K562 (cell line): Measurements from ENCODE around the gene LGI4. TPM values are rescaled to one million over a fixed set of nuclear protein-coding genes. Genes with fewer than 3 reads are reported as not detected.

Experiments used
- ATAC-seq: fragments of 200-7000 bp; cut with Tn5 transposase; 3 replicates; pipeline ENCODE4 v1.9.1; 2020; ENCODE audit warnings: moderate library complexity
- BruUV-seq: library from RNA; stranded (reverse); fragments of 400-500 nt; replicated peaks from 2 replicates; lab custom pipeline; 2021; lab: Mats Ljungman, UMichigan
- CTCF ChIA-PET: fragments of 300-600 bp; formaldehyde crosslinking; extraction: SDS; loops from one replicate; lab custom pipeline; 2021; ENCODE audit warnings: low intra/inter-chr PET ratio; lab: Yijun Ruan, JAX
- POLR2A ChIA-PET: fragments of 300-600, 350-650 bp; sonication (Branson Sonifier 250); formaldehyde crosslinking; extraction: SDS; loops from one replicate; lab custom pipeline; 2021; ENCODE audit warnings: antibody characterized with exemption, inconsistent platforms; lab: Yijun Ruan, JAX
- DNase-seq, 4 experiments: peaks; one replicate each; pipeline versions ENCODE4 v3.0.0 to v3.0.0-alpha.2; 2011 to 2018; ENCODE audit warnings: low spot score in 3 of 4, mixed read lengths in 3 of 4; ENCODE audit errors: extremely low read depth in 1 of 4
- FAIRE-seq: peaks from 2 replicates; lab custom pipeline; 2011; peaks lifted over from hg19 to GRCh38; lab: Jason Lieb, UNC
- H2AFZ ChIP-seq: 2 replicates; pipeline ENCODE4 v1.6.0; 2011; ENCODE audit warnings: low read depth, low read length, control low read depth, inconsistent platforms
- H3K27ac ChIP-seq: fragments of 200-600 bp; 3 replicates; pipeline ENCODE4 v1.8.0; 2011; ENCODE audit warnings: low read depth, mild to moderate bottlenecking, control low read depth, inconsistent platforms, low read length, moderate library complexity, mixed read lengths; ENCODE audit errors: extremely low read depth
- H3K27me3 ChIP-seq, 2 experiments: fragments of 300-600 bp in 1 of 2; 2 replicates in 1 of 2; 3 replicates in 1 of 2; pipeline versions ENCODE4 v1.6.0 to v1.8.0; 2011; ENCODE audit warnings: inconsistent platforms in 2 of 2, low read length in 2 of 2, mild to moderate bottlenecking in 1 of 2, mixed read lengths in 1 of 2, moderate library complexity in 1 of 2; ENCODE audit not compliant: control insufficient read depth in 2 of 2, insufficient read depth in 2 of 2
- H3K36me3 ChIP-seq: fragments of 300-600 bp; 3 replicates; pipeline ENCODE4 v1.8.0; 2011; ENCODE audit warnings: mild to moderate bottlenecking, low read length, inconsistent platforms; ENCODE audit not compliant: control insufficient read depth, insufficient read depth
- H3K4me1 ChIP-seq, 2 experiments: fragments of 200-600 bp in 1 of 2; replicated peaks in 1 of 2; 2 replicates in 1 of 2; 3 replicates in 1 of 2; pipeline versions ENCODE4 v1.5.1 to v1.8.0; 2011; ENCODE audit warnings: inconsistent platforms in 2 of 2, low read length in 2 of 2, mild to moderate bottlenecking in 1 of 2, mixed read lengths in 1 of 2, moderate library complexity in 1 of 2; ENCODE audit not compliant: control insufficient read depth in 2 of 2, insufficient read depth in 2 of 2
- H3K4me2 ChIP-seq: 2 replicates; pipeline ENCODE4 v1.6.1; 2011; ENCODE audit warnings: low read length, control low read depth, inconsistent platforms, mixed read lengths; ENCODE audit not compliant: insufficient read depth
- H3K4me3 ChIP-seq: fragments of 200-600 bp; sonication (generic), shearing (Covaris generic); 2 replicates; pipeline ENCODE4 v1.5.1; 2016; ENCODE audit warnings: control low read depth, inconsistent platforms
- H3K79me2 ChIP-seq: fragments of 200-600 bp; 3 replicates; pipeline ENCODE4 v1.8.0; 2011; ENCODE audit warnings: low read length, inconsistent platforms; ENCODE audit not compliant: control insufficient read depth, insufficient read depth
- H3K9ac ChIP-seq, 2 experiments: 2 replicates each; pipeline versions ENCODE4 v1.6.0 to v1.6.1; 2011; ENCODE audit warnings: low read depth in 2 of 2, low read length in 2 of 2, control low read depth in 1 of 2, inconsistent platforms in 1 of 2, mild to moderate bottlenecking in 1 of 2, mixed read lengths in 1 of 2; ENCODE audit not compliant: insufficient read depth in 1 of 2
- H3K9me1 ChIP-seq: one replicate; pipeline ENCODE4 v1.6.0; 2011; ENCODE audit warnings: inconsistent platforms, mild to moderate bottlenecking, low read length, moderate library complexity; ENCODE audit not compliant: control insufficient read depth, insufficient read depth
- H3K9me3 ChIP-seq: replicated peaks from 2 replicates; pipeline ENCODE4 v1.5.1; 2011; ENCODE audit warnings: low read depth, low read length, inconsistent platforms; ENCODE audit not compliant: control insufficient read depth, insufficient read depth
- H4K20me1 ChIP-seq: replicated peaks from 2 replicates; pipeline ENCODE4 v1.6.1; 2011; ENCODE audit warnings: low read length, inconsistent platforms, mixed read lengths; ENCODE audit not compliant: control insufficient read depth, insufficient read depth
- BDP1 ChIP-seq: IDR thresholded peaks from 3 replicates; pipeline ENCODE4 v1.6.1; 2011; ENCODE audit not compliant: insufficient read length, insufficient read depth
- CHD2 ChIP-seq: IDR thresholded peaks from 2 replicates; pipeline ENCODE4 v1.6.1; 2011; ENCODE audit warnings: low read depth, low read length
- DPF2 ChIP-seq: fragments of 450-650 bp; IDR thresholded peaks from 2 replicates; pipeline ENCODE4 v1.6.1; 2016
- HNRNPK ChIP-seq: fragments of 200-400 bp; formaldehyde crosslinking; IDR thresholded peaks from one replicate; pipeline ENCODE4 v1.6.1; 2018; ENCODE audit warnings: mild to moderate bottlenecking, low read depth, low read length; ENCODE audit not compliant: poor library complexity, severe bottlenecking
- MYC ChIP-seq, 2 experiments: fragments of 250-450 bp in 1 of 2; sonication (Bioruptor Pico) in 1 of 2; IDR thresholded peaks; 2 replicates each; pipeline versions ENCODE4 v1.5.1 to v1.6.1; 2012 to 2021; ENCODE audit warnings: low read depth in 2 of 2, borderline replicate concordance in 1 of 2, improper control_type of control experiment in 1 of 2, low read length in 1 of 2, mild to moderate bottlenecking in 1 of 2, moderate library complexity in 1 of 2
- NBN ChIP-seq: fragments of 450-650 bp; IDR thresholded peaks from 2 replicates; pipeline ENCODE4 v1.6.1; 2016; ENCODE audit warnings: low read depth, mild to moderate bottlenecking
- TAF1 ChIP-seq: IDR thresholded peaks from 2 replicates; pipeline ENCODE4 v1.6.1; 2011; ENCODE audit warnings: mild to moderate bottlenecking, low read length, moderate library complexity; ENCODE audit not compliant: insufficient read depth, control insufficient read depth, severe bottlenecking; ENCODE audit errors: extremely low read depth
- ZBTB7A ChIP-seq: IDR thresholded peaks from 2 replicates; pipeline ENCODE4 v1.6.1; 2011; ENCODE audit warnings: low read depth, mild to moderate bottlenecking, low read length, moderate library complexity, borderline replicate concordance; ENCODE audit not compliant: control insufficient read depth
- ZNF398 ChIP-seq: fragments of 250-450 bp; sonication (Bioruptor Pico); IDR thresholded peaks from 2 replicates; pipeline ENCODE4 v1.8.0; 2021; ENCODE audit warnings: moderate library complexity, mild to moderate bottlenecking, inconsistent platforms
- WGBS: fragments of 100-300 bp; shearing (Covaris generic); methylation state at CpG from one replicate; pipeline ENCODE4 v1.1.6; 2016; ENCODE audit warnings: low coverage, mixed read lengths; ENCODE audit not compliant: insufficient coverage; ENCODE audit errors: missing lambda C conversion rate; 5-methylcytosine and 5-hydroxymethylcytosine counted together
- in situ Hi-C: fragments of 300-500 bp; cut with MboI; formaldehyde crosslinking; loops from 4 replicates; pipeline ENCODE4 v1.15.0; 2018; ENCODE audit warnings: inconsistent platforms, mixed read lengths
- intact Hi-C: fragments of 100-400 bp; cut with micrococcal nuclease; formaldehyde crosslinking; loops from 2 replicates; pipeline ENCODE4 v1.14.2; 2022
- polyA plus RNA-seq, 8 experiments: library from polyadenylated mRNA; depleted of rRNA in 4 of 8; stranded (reverse) in 5 of 8; unstranded in 3 of 8; fragments of >200 nt; fragmentation: Nextera tagmentation in 2 of 8; fragmentation: Illumina TruSeq in 1 of 8; extraction: Ambion mirVana in 2 of 8; extraction: Trizol in 1 of 8; gene quantifications; 2 replicates each; pipeline versions ENCODE4 v1.2.1 to v1.2.3, GENCODE V29; 2011 to 2014; ENCODE audit warnings: inconsistent platforms in 1 of 8, missing spikeins in 1 of 8
- total RNA-seq, 7 experiments: library from RNA; depleted of rRNA in 6 of 7; stranded (reverse); fragments of >200 nt in 6 of 7; fragmentation: Illumina TruSeq in 2 of 7; extraction: Trizol in 2 of 7; gene quantifications; 2 replicates each; pipeline versions ENCODE4 v1.2.1 to v1.2.3, GENCODE V29; 2011 to 2021; ENCODE audit warnings: low replicate concordance in 1 of 7

The LGI4 gene
- total and polyA plus RNA-seq, 9 of the 15 experiments (the other 6 are each of a cell fraction or from before 2014, with no cell fraction given) = 0.14 to 0.30 (median 0.24) TPM; not detected in 4

DNA sequence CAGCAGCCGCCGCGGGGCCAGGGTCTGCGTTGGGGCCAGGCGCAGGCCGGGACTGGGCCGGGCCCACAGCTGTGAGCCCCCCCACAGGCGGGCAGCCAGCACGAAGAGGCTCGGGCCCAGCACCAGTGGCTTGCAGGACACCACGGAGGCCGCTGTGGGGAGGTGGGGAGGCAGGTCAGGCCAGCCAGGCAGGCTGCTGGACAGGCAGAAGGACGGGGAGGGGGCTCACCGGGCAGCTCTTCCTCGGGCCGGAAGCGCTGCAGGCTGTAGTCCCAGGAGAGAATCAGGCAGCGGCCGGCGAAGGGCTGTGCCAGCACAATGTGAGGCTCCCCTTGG, 8.3 kb downstream of the LGI4 start:
- H3K36me3 ChIP-seq = no peaks in the 10 kb centered on the region
- TF ChIP-seq NBN (no peak), ZBTB7A (0 out of 2 replicates have a peak, but pooled peaks have one; percentile 35)
- WGBS = 29% methylated on average over 5 of the region's 20 CpGs
- no TSS peak for BruUV-seq
- no peak overlapping the region for H3K4me3 ChIP-seq
- no peaks in the 10 kb centered on the region for H4K20me1 ChIP-seq
- in situ Hi-C loops = loop anchor here (5.0 kb wide), 1 partner anchor 59 kb away; no protein-coding TSS in a partner anchor
- H3K9me1 ChIP-seq = no peaks in the 10 kb centered on the region
- no peak for ATAC-seq
- ChIA-PET CTCF (no interaction called here), POLR2A (interaction anchor here (0.5 to 0.6 kb wide), 4 partner anchors 56 to 799 kb away, joined by 3 read pairs; no protein-coding TSS in a partner anchor)
- intact Hi-C loops = no loop called here
- H3K27ac ChIP-seq = no peak overlapping the region
- no peak for FAIRE-seq
- H3K79me2 ChIP-seq = no peaks in the 10 kb centered on the region
- H2AFZ ChIP-seq = no peak overlapping the region
- H3K9me3 ChIP-seq = no peaks in the 10 kb centered on the region
- peaks cover 8 to 39% of the 10 kb centered on the region in 2 experiments; a peak in 4 of 5 replicates for H3K4me1 ChIP-seq
- H3K9ac ChIP-seq = 0 out of 4 replicates have a peak overlapping the region, but pooled peaks of 1 of the 2 experiments have one; percentile 28
- DNase-seq = no peak
- H3K27me3 ChIP-seq = peaks cover 2 to 17% of the 10 kb centered on the region in 2 experiments; a peak in 2 of 5 replicates
- H3K4me2 ChIP-seq = no peak overlapping the region

- H3K4me1 ChIP-seq = peaks cover 8 to 34% of the 10 kb centered on the region in 2 experiments; a peak in 4 of 5 replicates
- FAIRE-seq = no peak
- H3K27ac ChIP-seq = no peak overlapping the region
- H3K27me3 ChIP-seq = peaks cover 2 to 11% of the 10 kb centered on the region in 2 experiments; a peak in 2 of 5 replicates
- no peak overlapping the region for H3K4me2 ChIP-seq
- 72% methylated on average over 22 of the region's 35 CpGs for WGBS
- no peaks in the 10 kb centered on the region for H3K36me3 ChIP-seq
- no peak overlapping the region for H2AFZ ChIP-seq
- no peaks in the 10 kb centered on the region for H3K9me1 ChIP-seq
- no peak overlapping the region for H3K4me3 ChIP-seq
- POLR2A ChIA-PET = interaction anchor here (0.6 kb wide), 1 partner anchor 188 kb away, joined by 3 read pairs; no protein-coding TSS in a partner anchor
- no peaks in the 10 kb centered on the region for H3K79me2 ChIP-seq
- intact Hi-C loops (no loop called here), in situ Hi-C loops (loop anchor here (5.0 kb wide), 1 partner anchor 59 kb away; no protein-coding TSS in a partner anchor)
- H4K20me1 ChIP-seq = no peaks in the 10 kb centered on the region
- CTCF ChIA-PET = no interaction called here
- no peak for ATAC-seq
- no TSS peak for BruUV-seq
- H3K9ac ChIP-seq = peak overlapping the region in 1 of 2 experiments; percentile 13; a peak in 2 of 4 replicates
- no peaks in the 10 kb centered on the region for H3K9me3 ChIP-seq
- no peak for DNase-seq
- TF ChIP-seq ZNF398 (no peak), HNRNPK (no peak), TAF1 (no peak), DPF2 (no peak), ZBTB7A (no peak), BDP1 (no peak), CHD2 (no peak), MYC (IDR thresholded peaks at IDR 0.05; ENCODE audit: low read depth, low read length) (no peak), MYC (CRISPR knock-in tag; IDR thresholded peaks at IDR 0.05; ENCODE audit: borderline replicate concordance, low read depth) (no peak)
These were observed 8.9 kb downstream of the LGI4 start for GRCh38 chr19:35125749-35126623.
